HG02571 (cell line): ENCODE measurements around the gene SAMD10.
A peak's percentile ranks its signal among the peaks of the same experiment; 100 is the strongest.
"Not testable (repeated sequence)": the region's sequence is repeated elsewhere in the genome, so short reads cannot be mapped to it uniquely, and the experiment has no call there.

Experiments
- ATAC-seq: cut with Tn5 transposase; IDR thresholded peaks from one replicate; pipeline ENCODE4 v1.9.1; 2021; ENCODE audit warnings: mild to moderate bottlenecking, moderate library complexity; ENCODE audit not compliant: unreplicated experiment

Gene SAMD10

DNA sequence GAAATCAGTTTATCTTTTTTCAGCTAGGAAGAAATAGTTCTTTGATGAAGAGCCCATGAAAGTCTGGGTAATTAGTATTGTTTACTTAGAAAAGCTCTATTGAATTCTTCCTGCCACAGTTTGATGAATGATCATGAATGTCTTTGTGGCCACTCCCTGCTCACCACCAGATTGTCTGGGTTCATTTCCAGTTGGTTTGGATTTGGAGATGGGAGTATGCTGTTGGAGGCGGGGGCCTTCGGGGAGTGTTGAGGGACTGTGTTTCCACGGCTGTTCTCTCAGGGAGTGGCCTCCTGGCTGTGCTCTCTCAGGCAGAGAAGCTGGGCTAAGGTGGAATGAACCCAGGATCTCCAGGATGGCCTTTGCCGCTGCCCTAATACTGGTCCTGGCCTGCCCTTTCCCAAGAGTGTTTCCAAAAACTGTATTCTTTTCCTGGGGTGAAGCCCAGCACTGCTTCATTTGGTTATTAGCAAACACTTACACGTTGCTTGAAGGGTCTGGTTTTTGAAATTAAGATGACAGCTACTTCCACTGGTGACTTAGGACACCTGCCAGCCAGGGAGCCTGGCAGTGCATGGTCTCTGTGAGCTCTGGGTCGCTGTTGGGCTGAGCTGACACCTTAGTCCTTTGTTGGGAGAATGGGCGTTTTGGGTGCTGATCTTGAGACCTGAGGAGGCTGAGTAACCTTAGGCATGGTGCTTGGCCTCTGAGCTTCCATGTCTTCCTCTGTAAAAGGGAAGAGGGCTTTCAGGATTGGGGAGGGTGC lies 24.7 kb upstream of the SAMD10 start:
- no peak for ATAC-seq

- ATAC-seq = no peak
Observed at GRCh38 chr20:64001607-64002011, 22.2 kb upstream of the SAMD10 start.

- ATAC-seq = no peak
Observed at GRCh38 chr20:64000906-64001305, 21.5 kb upstream of the SAMD10 start.

- ATAC-seq = no peak
Observed at GRCh38 chr20:63982937-63983336, 3.5 kb upstream of the SAMD10 start.

DNA sequence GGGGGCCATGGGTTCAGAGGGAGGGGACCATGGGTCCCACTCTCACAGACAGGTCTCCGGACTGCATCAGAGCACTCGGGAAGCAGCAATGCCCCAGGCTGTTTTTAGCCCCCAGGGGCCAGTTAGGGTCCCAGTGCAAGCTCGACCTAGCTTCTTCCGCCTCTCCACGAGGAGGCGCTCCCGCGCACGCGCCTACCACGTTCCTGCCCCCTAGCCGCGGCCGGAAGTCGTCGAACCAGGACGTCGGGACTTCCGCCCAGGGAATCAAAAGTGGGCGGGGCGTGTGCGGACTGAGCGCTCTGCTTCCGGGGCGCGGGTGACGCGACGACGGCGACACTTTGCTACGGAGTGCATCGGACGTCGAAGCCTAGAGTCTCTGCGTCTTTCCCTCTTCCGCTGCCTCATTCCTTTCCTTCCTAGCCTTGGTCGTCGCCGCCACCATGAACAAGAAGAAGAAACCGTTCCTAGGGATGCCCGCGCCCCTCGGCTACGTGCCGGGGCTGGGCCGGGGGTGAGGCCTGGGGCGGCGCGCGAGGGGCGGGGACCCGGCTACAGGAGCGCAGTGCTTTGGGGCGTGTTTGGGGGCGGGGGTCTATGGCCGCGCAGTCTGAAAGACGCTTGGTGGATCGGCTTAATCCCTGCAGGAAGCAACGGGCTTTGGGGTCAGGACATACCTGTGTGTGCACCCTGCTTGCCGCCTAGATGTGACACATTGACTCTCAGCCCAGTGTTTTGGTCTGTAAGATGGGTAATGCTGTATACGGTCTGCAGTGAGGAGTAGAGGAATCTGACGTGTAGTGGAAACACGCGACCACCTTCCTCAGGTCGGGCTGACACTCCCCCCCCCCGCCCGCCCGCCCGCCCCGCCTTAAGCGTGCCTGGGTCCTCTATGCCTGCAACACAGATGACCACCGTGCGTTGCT lies 1.6 kb upstream of the SAMD10 start, which contains the start of gene PRPF6:
Gene PRPF6 (plus strand): TSS at position 327 of the 923 bp plus-strand sequence. CDS start 114 bp downstream, at position 441.
- ATAC-seq = peak; percentile 55

DNA sequence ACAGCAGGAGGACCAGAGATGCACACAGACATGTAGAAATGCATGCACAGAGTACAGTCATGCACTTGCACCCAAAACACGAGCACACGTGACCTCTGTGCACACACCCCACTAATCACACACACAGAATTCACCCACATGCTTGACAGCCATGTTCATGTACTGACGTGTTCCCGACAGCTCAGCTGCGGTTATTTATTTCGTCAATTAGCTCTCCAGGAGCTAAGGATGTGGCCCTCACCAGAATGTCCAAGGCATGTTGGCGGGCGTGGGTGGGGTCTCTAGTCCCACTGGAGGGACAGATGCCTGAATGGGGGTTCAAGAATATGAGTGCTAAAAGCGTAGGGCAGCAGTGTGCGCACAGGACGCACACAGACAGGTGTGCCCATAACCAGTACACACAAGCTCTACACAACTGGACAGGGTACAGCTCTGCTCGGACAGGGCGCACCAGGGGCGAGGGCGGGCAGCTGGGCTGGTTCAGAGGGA lies 919 bp upstream of the SAMD10 start:
- peak; percentile 2 for ATAC-seq

GRCh38 chr20:63979229-63979556 lies 249 bp downstream of the SAMD10 start:
- ATAC-seq = no peak

- ATAC-seq = peak; percentile 33
Observed at GRCh38 chr20:63978319-63979228, 868 bp downstream of the SAMD10 start.

- ATAC-seq = no peak
Observed at GRCh38 chr20:63977739-63978276, 1.6 kb downstream of the SAMD10 start.

GRCh38 chr20:63976980-63977738 lies 2.3 kb downstream of the SAMD10 start:
- no peak for ATAC-seq

DNA sequence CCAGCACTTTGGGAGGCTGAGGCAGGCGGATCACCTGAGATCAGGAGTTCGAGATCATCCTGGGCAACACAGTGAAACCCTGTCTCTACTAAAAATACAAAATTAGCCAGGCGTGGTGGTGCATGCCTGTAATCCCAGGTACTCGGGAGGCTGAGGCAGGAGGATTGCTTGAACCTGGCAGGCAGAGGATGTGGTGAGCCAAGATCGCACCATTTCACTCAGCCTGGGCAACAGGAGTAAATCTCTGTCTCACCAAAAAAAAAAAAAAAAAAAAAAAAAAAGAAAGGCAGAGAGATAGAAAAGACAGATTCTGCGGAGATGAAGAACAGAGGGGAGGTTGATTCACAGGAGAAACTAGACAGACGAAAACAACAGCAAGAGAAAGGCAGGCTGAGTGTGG lies 2.9 kb downstream of the SAMD10 start:
- not testable (repeated sequence) for ATAC-seq

DNA sequence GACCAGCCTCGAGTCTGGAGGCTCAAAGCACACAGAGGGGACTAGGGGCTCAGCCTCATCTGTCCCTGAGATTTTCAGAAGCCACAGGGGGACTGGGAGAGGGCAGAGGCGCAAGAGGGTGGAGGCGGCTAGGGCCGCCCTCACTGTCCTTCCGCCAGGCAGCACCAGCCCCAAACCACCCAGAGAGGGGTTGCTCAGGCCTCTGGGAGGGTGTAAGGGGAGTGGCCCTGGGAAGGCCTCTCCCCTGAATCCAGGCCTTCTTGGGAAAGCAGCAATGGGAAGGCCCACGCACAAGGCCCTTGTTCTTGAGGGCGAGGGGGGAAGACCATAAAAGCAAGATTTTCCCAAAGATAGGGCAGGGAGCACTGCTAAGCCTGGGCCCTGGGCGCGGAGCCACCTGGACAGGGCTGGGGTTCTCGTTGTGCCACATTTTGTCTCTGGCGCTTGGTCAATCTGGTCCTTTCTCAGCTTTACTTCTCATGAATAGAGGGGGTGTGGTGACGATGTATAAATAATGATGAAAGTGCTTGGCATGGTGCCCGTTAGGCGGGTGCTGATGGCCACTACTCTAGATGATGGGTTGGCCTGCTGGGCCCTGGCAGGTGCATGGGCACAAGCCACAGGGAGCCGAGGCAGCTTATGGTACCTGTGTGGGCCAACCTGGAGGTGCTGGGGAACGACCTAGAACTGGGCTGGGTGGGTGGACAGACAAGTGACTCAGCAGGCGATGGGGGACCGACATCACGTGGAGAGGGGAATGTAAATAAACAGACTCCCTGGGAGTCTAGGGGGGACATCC lies 4.8 kb downstream of the SAMD10 start:
- no peak for ATAC-seq

DNA sequence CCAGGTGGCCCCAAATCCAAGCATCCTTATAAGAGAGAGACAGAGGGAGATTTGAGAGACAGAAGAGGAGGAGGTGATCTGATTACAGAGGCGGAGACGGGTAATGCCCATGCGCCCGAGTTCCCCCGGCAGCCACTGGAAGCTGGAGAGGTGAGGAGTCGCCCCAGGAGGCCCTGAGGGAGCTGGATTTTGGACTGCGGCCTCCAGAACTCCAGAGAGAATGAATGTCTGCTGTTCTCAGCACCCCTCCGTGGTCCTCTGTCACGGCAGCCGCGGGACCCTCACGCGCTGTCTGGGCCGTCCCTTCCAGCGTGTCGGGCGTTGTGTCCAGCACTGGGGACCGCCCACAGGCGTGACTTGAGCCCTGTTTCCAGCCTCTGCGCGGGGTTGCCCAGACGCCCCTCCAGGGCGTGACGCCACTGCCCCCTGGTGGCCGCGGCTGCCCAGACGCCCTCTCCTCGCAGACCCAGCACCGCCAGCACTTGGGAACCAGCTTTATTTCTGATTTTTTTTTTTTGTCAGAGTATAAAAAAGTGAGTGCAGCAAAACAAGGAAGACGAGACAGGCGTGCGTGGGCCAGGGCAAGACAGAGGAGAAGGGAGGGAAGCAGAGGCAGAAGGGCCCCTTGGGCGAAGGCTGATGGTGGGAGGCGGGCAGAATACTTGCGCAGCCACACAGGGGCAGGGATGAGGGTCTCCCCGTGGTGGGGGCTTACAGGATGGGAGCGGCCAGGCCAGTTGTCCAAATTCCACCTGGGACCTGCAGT lies 5.6 kb downstream of the SAMD10 start:
- no peak for ATAC-seq

DNA sequence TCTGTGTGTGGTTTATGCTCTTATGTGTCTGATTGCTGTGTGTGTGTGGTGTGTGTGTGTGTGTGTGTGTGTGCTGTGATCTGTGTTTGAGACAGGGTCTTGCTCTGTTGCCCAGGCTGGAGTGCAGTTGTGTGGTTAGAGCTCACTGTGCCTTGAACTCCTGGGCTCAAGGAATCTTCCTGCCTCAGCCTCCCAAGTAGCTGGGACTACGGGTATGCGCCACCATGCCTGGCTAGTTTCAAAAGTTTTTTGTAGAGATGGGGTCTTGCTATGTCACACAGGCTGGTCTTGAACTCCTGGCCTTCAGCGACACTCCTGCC lies 6.3 kb downstream of the SAMD10 start:
- no peak for ATAC-seq

DNA sequence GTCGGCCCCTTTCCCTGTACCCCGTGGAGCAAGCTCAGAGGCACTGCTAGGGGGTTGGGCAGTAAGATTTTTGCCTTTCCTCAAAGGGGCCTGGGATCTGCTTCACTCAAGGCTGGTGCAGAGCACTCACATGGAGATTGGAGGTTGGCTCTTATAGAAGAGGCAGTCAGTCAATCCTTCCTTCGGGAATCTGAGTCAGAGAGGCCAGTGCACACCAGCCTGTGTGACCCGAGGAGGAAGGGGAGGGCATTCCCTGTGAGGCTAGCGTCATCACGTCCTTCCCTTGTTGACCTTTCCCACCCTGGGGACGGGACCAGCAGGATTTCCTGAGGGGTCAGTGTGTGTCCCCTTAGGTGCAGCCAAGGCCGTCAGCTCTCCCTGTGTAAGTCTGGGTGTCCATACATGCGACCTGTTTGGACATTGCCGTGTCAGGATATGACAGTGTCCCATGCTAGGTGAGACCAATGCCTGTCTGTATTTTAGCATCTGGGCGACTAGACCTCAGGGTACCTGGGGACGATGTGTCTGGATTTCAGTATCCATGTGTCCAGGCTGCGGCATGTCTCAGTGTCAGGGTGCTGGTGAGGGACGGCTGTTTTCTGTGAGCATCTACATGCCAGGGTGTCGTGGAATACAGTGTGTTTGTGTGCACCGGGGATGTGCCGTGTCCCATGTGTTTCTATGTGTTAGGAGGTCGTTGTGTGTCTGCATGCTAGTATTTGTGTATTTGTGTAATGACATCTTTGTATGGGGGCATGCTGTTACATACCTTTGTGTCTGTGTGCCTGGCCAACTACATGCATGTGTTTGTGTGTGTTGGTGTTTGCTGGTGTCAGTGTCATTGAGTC lies 6.9 kb downstream of the SAMD10 start:
- no peak for ATAC-seq

- ATAC-seq = not testable (repeated sequence)
Observed at GRCh38 chr20:63971960-63972311, 7.5 kb downstream of the SAMD10 start.

GRCh38 chr20:63970714-63971431 lies 8.6 kb downstream of the SAMD10 start:
- no peak for ATAC-seq
